GM23338 (cell line): ENCODE data around the gene APIP.

Experiments
- CREB1 ChIP-seq: fragments of 250-450 bp; sonication (Bioruptor Pico); IDR thresholded peaks from 2 replicates; pipeline ENCODE4 v1.5.0; 2020; ENCODE audit warnings: low read depth, mild to moderate bottlenecking, moderate library complexity
- EZH2 ChIP-seq: fragments of 200-600 bp; sonication (generic); IDR thresholded peaks from one replicate; pipeline ENCODE4 v1.8.0; 2017; ENCODE audit warnings: antibody characterized with exemption, mild to moderate bottlenecking, low read depth; ENCODE audit not compliant: unreplicated experiment
- EZH2phosphoT487 ChIP-seq: fragments of 200-600 bp; sonication (generic); IDR thresholded peaks from one replicate; pipeline ENCODE4 v1.8.1; 2018; ENCODE audit warnings: antibody characterized with exemption; ENCODE audit not compliant: unreplicated experiment
- JUNB ChIP-seq: IDR thresholded peaks from one replicate; pipeline ENCODE4 v1.6.1; 2016; ENCODE audit warnings: antibody characterized with exemption; ENCODE audit not compliant: unreplicated experiment
- NANOG ChIP-seq: IDR thresholded peaks from 2 replicates; pipeline ENCODE4 v1.6.1; 2016; ENCODE audit warnings: antibody characterized with exemption, borderline replicate concordance
- POLR2AphosphoS5 ChIP-seq: IDR thresholded peaks from 2 replicates; pipeline ENCODE4 v1.6.1; 2016; ENCODE audit warnings: antibody characterized with exemption, low read depth
- STAT1 ChIP-seq: IDR thresholded peaks from one replicate; pipeline ENCODE4 v1.6.1; 2016; ENCODE audit warnings: antibody characterized with exemption; ENCODE audit not compliant: unreplicated experiment
- ZNF114 ChIP-seq: fragments of 250-450 bp; sonication (Bioruptor Pico); IDR thresholded peaks from 2 replicates; pipeline ENCODE4 v1.5.0; 2020; ENCODE audit warnings: mild to moderate bottlenecking, moderate library complexity
- ZNF331 ChIP-seq: fragments of 250-450 bp; sonication (Bioruptor Pico); IDR thresholded peaks from 2 replicates; pipeline ENCODE4 v1.5.0; 2020; ENCODE audit warnings: low read depth, mild to moderate bottlenecking, moderate library complexity
- TF ChIP-seq, protein P1 (sequence below), 2 experiments: fragments of 200-600 bp in 1 of 2; sonication (generic) in 1 of 2; conservative IDR thresholded peaks; 2 replicates each; pipeline versions ENCODE4 v1.5.1 to v1.6.1; 2016 to 2017; ENCODE audit warnings: antibody characterized with exemption in 2 of 2, low read depth in 2 of 2, mild to moderate bottlenecking in 2 of 2, moderate library complexity in 1 of 2
- TF ChIP-seq, protein P2 (sequence below): IDR thresholded peaks from one replicate; pipeline ENCODE4 v1.6.1; 2018; ENCODE audit warnings: antibody characterized with exemption; ENCODE audit not compliant: unreplicated experiment
- TF ChIP-seq, protein P3 (sequence below): fragments of 250-450 bp; sonication (Bioruptor Pico); IDR thresholded peaks from 2 replicates; pipeline ENCODE4 v1.5.0; 2020; ENCODE audit warnings: mild to moderate bottlenecking, moderate library complexity
- TF ChIP-seq, protein P4 (sequence below): IDR thresholded peaks from 2 replicates; pipeline ENCODE4 v1.6.1; 2016; ENCODE audit warnings: antibody characterized with exemption

DNA sequence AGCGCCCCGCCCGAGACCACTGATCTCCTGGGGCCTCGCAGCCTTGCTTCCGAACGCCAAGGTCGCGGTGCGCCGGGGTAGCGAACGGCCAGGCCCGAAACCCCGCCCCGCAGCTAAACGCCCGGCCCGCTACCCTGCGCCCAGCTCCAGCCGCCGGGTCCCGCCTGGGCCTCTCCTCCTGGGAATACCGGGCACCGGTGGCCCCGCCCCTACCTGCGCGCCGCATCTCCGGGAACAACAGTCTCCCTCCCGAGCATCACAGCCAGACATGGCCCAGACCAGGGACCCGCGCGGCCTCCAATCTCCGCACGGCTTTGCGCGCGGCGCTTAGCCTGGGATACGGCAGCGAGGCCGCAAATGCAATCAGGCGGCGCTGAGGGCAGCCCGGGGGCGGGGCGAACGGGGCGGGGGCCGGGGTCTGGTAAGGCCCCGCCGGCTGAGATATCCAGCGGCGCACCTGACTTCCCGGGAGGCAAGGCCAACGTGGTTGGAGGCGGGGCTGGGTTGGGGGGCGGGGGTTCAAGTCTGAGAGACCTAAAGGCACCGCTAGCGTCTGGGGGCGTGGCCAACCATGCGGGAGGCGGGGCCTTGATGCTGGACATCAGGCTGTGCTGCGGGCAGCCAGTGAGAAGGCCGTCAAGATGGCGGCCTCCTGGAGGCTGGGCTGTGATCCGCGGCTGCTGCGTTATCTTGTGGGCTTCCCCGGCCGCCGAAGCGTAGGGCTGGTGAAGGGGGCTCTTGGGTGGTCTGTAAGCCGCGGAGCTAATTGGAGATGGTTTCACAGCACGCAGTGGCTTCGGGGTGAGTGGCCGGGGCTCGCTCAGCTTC is at the start of gene APIP, which contains the start of gene PDHX:
- TF ChIP-seq, protein P1, sequence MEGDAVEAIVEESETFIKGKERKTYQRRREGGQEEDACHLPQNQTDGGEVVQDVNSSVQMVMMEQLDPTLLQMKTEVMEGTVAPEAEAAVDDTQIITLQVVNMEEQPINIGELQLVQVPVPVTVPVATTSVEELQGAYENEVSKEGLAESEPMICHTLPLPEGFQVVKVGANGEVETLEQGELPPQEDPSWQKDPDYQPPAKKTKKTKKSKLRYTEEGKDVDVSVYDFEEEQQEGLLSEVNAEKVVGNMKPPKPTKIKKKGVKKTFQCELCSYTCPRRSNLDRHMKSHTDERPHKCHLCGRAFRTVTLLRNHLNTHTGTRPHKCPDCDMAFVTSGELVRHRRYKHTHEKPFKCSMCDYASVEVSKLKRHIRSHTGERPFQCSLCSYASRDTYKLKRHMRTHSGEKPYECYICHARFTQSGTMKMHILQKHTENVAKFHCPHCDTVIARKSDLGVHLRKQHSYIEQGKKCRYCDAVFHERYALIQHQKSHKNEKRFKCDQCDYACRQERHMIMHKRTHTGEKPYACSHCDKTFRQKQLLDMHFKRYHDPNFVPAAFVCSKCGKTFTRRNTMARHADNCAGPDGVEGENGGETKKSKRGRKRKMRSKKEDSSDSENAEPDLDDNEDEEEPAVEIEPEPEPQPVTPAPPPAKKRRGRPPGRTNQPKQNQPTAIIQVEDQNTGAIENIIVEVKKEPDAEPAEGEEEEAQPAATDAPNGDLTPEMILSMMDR (conservative IDR thresholded peaks at IDR 0.05; ENCODE audit: low read depth in 2 of 2), result no peak
- TF ChIP-seq EZH2 (no peak), POLR2AphosphoS5 (peak; percentile 85), ZNF331 (CRISPR knock-in tag) (no peak), JUNB (no peak), EZH2phosphoT487 (no peak), CREB1 (CRISPR knock-in tag) (peak; percentile 2; the same call in 1 of the 2 replicates), STAT1 (no peak), ZNF114 (CRISPR knock-in tag) (no peak), NANOG (no peak)
- TF ChIP-seq, protein P2, sequence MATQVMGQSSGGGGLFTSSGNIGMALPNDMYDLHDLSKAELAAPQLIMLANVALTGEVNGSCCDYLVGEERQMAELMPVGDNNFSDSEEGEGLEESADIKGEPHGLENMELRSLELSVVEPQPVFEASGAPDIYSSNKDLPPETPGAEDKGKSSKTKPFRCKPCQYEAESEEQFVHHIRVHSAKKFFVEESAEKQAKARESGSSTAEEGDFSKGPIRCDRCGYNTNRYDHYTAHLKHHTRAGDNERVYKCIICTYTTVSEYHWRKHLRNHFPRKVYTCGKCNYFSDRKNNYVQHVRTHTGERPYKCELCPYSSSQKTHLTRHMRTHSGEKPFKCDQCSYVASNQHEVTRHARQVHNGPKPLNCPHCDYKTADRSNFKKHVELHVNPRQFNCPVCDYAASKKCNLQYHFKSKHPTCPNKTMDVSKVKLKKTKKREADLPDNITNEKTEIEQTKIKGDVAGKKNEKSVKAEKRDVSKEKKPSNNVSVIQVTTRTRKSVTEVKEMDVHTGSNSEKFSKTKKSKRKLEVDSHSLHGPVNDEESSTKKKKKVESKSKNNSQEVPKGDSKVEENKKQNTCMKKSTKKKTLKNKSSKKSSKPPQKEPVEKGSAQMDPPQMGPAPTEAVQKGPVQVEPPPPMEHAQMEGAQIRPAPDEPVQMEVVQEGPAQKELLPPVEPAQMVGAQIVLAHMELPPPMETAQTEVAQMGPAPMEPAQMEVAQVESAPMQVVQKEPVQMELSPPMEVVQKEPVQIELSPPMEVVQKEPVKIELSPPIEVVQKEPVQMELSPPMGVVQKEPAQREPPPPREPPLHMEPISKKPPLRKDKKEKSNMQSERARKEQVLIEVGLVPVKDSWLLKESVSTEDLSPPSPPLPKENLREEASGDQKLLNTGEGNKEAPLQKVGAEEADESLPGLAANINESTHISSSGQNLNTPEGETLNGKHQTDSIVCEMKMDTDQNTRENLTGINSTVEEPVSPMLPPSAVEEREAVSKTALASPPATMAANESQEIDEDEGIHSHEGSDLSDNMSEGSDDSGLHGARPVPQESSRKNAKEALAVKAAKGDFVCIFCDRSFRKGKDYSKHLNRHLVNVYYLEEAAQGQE, result no peak
- TF ChIP-seq, protein P3, sequence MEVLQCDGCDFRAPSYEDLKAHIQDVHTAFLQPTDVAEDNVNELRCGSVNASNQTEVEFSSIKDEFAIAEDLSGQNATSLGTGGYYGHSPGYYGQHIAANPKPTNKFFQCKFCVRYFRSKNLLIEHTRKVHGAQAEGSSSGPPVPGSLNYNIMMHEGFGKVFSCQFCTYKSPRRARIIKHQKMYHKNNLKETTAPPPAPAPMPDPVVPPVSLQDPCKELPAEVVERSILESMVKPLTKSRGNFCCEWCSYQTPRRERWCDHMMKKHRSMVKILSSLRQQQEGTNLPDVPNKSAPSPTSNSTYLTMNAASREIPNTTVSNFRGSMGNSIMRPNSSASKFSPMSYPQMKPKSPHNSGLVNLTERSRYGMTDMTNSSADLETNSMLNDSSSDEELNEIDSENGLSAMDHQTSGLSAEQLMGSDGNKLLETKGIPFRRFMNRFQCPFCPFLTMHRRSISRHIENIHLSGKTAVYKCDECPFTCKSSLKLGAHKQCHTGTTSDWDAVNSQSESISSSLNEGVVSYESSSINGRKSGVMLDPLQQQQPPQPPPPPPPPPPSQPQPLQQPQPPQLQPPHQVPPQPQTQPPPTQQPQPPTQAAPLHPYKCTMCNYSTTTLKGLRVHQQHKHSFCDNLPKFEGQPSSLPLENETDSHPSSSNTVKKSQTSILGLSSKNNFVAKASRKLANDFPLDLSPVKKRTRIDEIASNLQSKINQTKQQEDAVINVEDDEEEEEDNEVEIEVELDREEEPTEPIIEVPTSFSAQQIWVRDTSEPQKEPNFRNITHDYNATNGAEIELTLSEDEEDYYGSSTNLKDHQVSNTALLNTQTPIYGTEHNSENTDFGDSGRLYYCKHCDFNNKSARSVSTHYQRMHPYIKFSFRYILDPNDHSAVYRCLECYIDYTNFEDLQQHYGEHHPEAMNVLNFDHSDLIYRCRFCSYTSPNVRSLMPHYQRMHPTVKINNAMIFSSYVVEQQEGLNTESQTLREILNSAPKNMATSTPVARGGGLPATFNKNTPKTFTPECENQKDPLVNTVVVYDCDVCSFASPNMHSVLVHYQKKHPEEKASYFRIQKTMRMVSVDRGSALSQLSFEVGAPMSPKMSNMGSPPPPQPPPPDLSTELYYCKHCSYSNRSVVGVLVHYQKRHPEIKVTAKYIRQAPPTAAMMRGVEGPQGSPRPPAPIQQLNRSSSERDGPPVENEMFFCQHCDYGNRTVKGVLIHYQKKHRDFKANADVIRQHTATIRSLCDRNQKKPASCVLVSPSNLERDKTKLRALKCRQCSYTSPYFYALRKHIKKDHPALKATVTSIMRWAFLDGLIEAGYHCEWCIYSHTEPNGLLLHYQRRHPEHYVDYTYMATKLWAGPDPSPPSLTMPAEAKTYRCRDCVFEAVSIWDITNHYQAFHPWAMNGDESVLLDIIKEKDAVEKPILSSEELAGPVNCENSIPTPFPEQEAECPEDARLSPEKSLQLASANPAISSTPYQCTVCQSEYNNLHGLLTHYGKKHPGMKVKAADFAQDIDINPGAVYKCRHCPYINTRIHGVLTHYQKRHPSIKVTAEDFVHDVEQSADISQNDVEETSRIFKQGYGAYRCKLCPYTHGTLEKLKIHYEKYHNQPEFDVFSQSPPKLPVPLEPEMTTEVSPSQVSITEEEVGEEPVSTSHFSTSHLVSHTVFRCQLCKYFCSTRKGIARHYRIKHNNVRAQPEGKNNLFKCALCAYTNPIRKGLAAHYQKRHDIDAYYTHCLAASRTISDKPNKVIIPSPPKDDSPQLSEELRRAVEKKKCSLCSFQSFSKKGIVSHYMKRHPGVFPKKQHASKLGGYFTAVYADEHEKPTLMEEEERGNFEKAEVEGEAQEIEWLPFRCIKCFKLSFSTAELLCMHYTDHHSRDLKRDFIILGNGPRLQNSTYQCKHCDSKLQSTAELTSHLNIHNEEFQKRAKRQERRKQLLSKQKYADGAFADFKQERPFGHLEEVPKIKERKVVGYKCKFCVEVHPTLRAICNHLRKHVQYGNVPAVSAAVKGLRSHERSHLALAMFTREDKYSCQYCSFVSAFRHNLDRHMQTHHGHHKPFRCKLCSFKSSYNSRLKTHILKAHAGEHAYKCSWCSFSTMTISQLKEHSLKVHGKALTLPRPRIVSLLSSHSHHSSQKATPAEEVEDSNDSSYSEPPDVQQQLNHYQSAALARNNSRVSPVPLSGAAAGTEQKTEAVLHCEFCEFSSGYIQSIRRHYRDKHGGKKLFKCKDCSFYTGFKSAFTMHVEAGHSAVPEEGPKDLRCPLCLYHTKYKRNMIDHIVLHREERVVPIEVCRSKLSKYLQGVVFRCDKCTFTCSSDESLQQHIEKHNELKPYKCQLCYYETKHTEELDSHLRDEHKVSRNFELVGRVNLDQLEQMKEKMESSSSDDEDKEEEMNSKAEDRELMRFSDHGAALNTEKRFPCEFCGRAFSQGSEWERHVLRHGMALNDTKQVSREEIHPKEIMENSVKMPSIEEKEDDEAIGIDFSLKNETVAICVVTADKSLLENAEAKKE (CRISPR knock-in tag), result no peak
- TF ChIP-seq, protein P4, sequence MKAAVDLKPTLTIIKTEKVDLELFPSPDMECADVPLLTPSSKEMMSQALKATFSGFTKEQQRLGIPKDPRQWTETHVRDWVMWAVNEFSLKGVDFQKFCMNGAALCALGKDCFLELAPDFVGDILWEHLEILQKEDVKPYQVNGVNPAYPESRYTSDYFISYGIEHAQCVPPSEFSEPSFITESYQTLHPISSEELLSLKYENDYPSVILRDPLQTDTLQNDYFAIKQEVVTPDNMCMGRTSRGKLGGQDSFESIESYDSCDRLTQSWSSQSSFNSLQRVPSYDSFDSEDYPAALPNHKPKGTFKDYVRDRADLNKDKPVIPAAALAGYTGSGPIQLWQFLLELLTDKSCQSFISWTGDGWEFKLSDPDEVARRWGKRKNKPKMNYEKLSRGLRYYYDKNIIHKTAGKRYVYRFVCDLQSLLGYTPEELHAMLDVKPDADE, result no peak
